Astrocyte (in vitro differentiated cells and primary cell): ENCODE measurements around the gene GNAS-AS1. TPM values are rescaled to one million over a fixed set of nuclear protein-coding genes. Genes with fewer than 3 reads are reported as not detected.

Experiments
- DNase-seq: peaks from one replicate; pipeline ENCODE4 v3.0.0-alpha.2; 2010; ENCODE audit warnings: low read depth
- FAIRE-seq: peaks from 2 replicates; lab custom pipeline; 2011; peaks lifted over from hg19 to GRCh38; lab: Jason Lieb, UNC
- H2AFZ ChIP-seq: 2 replicates; pipeline ENCODE4 v1.6.0; 2012; ENCODE audit warnings: low read depth, low read length, inconsistent platforms
- H3K27ac ChIP-seq: 2 replicates; pipeline ENCODE4 v1.5.1; 2011; ENCODE audit warnings: low read depth, low read length, inconsistent platforms
- H3K27me3 ChIP-seq: 2 replicates; pipeline ENCODE4 v1.6.0; 2011; ENCODE audit warnings: low read length, inconsistent platforms; ENCODE audit not compliant: insufficient read depth
- H3K36me3 ChIP-seq: 2 replicates; pipeline ENCODE4 v1.5.1; 2011; ENCODE audit warnings: low read length, inconsistent platforms; ENCODE audit not compliant: insufficient read depth
- H3K4me1 ChIP-seq: 2 replicates; pipeline ENCODE4 v1.5.1; 2011; ENCODE audit warnings: low read length, inconsistent platforms; ENCODE audit not compliant: insufficient read depth
- H3K4me2 ChIP-seq: 2 replicates; pipeline ENCODE4 v1.6.0; 2012; ENCODE audit warnings: low read length, inconsistent platforms
- H3K4me3 ChIP-seq: 2 replicates; pipeline ENCODE4 v1.5.1; 2011; ENCODE audit warnings: low read depth, mild to moderate bottlenecking, low read length, inconsistent platforms; ENCODE audit not compliant: insufficient read depth
- H3K79me2 ChIP-seq: 2 replicates; pipeline ENCODE4 v1.6.0; 2012; ENCODE audit warnings: mild to moderate bottlenecking, low read length, inconsistent platforms; ENCODE audit not compliant: insufficient read depth
- H3K9ac ChIP-seq: 2 replicates; pipeline ENCODE4 v1.6.0; 2012; ENCODE audit warnings: mild to moderate bottlenecking, low read length, inconsistent platforms
- H3K9me3 ChIP-seq: 2 replicates; pipeline ENCODE4 v1.5.1; 2012; ENCODE audit warnings: low read depth, mild to moderate bottlenecking, low read length, inconsistent platforms; ENCODE audit not compliant: insufficient read depth
- H4K20me1 ChIP-seq: 2 replicates; pipeline ENCODE4 v1.6.0; 2012; ENCODE audit warnings: low read length, inconsistent platforms; ENCODE audit not compliant: insufficient read depth
- H3K27ac Mint-ChIP-seq: one replicate; pipeline ENCODE4 v1.8.0; 2021; ENCODE audit warnings: mild to moderate bottlenecking, mixed read lengths; ENCODE audit not compliant: unreplicated experiment
- H3K27me3 Mint-ChIP-seq: one replicate; pipeline ENCODE4 v1.8.0; 2021; ENCODE audit warnings: low read depth, mixed read lengths; ENCODE audit not compliant: unreplicated experiment
- H3K36me3 Mint-ChIP-seq: one replicate; pipeline ENCODE4 v1.8.0; 2021; ENCODE audit warnings: low read depth, mixed read lengths; ENCODE audit not compliant: unreplicated experiment
- H3K4me1 Mint-ChIP-seq: one replicate; pipeline ENCODE4 v1.8.0; 2021; ENCODE audit warnings: low read depth, mixed read lengths; ENCODE audit not compliant: unreplicated experiment
- H3K4me3 Mint-ChIP-seq: one replicate; pipeline ENCODE4 v1.8.0; 2021; ENCODE audit warnings: mild to moderate bottlenecking, moderate library complexity, mixed read lengths; ENCODE audit not compliant: unreplicated experiment
- H3K9me3 Mint-ChIP-seq: one replicate; pipeline ENCODE4 v1.8.0; 2021; ENCODE audit warnings: mild to moderate bottlenecking, mixed read lengths; ENCODE audit not compliant: unreplicated experiment
- CTCF ChIP-seq: IDR thresholded peaks from 2 replicates; pipeline ENCODE4 v1.5.1; 2011; ENCODE audit warnings: low read depth, mild to moderate bottlenecking, inconsistent platforms, low read length, moderate library complexity; ENCODE audit not compliant: insufficient read depth
- EZH2 ChIP-seq: IDR thresholded peaks from 2 replicates; pipeline ENCODE4 v1.6.1; 2012; ENCODE audit warnings: mild to moderate bottlenecking, low read length, inconsistent platforms; ENCODE audit not compliant: insufficient read depth
- total RNA-seq: library from RNA; stranded (reverse); gene quantifications from 2 replicates; pipeline ENCODE4 v1.2.1, GENCODE V29; 2021

Gene GNAS-AS1
- total RNA-seq, 1 donor from 2014 or later, result 3.8 TPM

GRCh38 chr20:58877976-58878360, 27.3 kb upstream of the GNAS-AS1 start:
- H3K27ac ChIP-seq, result no peak overlapping the region
- H3K9ac ChIP-seq, result no peak overlapping the region
- no peaks in the 10 kb centered on the region for H3K36me3 Mint-ChIP-seq
- FAIRE-seq (no peak), DNase-seq (no peak)
- TF ChIP-seq EZH2 (no peak), CTCF (no peak)
- H3K27ac Mint-ChIP-seq, result no peak overlapping the region
- no peak overlapping the region for H3K4me2 ChIP-seq
- no peak overlapping the region for H2AFZ ChIP-seq
- H4K20me1 ChIP-seq, result no peaks in the 10 kb centered on the region
- H3K36me3 ChIP-seq, result no peaks in the 10 kb centered on the region
- H3K4me3 Mint-ChIP-seq, result no peak overlapping the region
- H3K4me1 ChIP-seq, result peaks cover 18% of the 10 kb centered on the region
- H3K9me3 ChIP-seq, result no peaks in the 10 kb centered on the region
- no peaks in the 10 kb centered on the region for H3K9me3 Mint-ChIP-seq
- H3K27me3 Mint-ChIP-seq, result no peaks in the 10 kb centered on the region
- no peaks in the 10 kb centered on the region for H3K27me3 ChIP-seq
- H3K4me1 Mint-ChIP-seq, result peaks cover 12% of the 10 kb centered on the region
- H3K4me3 ChIP-seq, result no peak overlapping the region
- H3K79me2 ChIP-seq, result no peaks in the 10 kb centered on the region

DNA sequence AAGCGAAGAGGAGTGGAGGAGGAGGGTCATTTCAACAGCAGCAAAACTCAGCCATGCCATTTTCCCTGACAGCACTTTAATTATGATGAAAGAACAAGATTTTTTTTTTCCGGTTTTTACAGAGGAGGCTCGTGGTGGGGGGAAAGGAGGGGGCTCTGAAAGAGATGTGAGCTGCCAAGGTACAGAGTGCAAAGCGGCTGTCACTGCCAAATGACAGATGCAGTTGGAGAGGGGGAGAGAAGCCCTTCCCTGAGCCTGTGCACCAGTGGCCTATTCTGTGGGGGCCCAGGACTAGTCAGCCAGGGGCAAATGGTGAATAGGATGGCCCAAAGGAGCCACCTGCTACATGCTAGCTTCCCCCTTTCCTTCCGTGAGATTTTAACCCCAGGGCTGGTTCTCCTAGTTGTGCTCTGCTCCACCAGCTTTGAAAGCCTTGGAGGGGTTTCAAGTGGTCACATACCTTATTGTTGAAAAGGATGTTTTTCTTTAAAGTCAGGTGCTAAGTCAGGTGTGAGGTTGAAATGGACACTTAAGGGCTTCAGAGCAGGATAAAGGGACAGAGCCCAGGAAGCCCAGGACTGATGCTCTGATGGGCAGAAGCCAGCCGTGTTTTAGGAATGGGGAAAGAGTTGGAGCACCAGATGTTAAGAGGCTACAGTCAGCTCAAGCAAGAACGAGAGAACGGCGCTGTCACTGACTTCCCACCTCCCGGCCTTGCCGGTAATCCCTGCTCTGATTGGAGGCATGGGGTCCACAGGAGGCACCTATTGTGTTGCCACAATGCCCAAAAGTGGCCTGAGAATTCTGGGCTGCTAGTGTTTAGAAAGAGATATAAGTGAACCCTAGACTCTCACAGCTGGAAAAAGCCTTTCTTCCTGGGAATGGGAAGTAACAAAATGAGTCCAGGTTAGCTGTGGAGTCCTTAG, 26.6 kb upstream of the GNAS-AS1 start:
- Histone ChIP-seq H3K4me2 (no peak overlapping the region), H3K27me3 (no peaks in the 10 kb centered on the region), H3K36me3 (no peaks in the 10 kb centered on the region), H3K4me3 (no peak overlapping the region), H2AFZ (no peak overlapping the region), H3K79me2 (no peaks in the 10 kb centered on the region), H3K27ac (no peak overlapping the region), H3K4me1 (peaks cover 12% of the 10 kb centered on the region), H4K20me1 (no peaks in the 10 kb centered on the region), H3K9me3 (no peaks in the 10 kb centered on the region), H3K9ac (no peak overlapping the region)
- Mint-ChIP-seq H3K4me3 (no peak overlapping the region), H3K27ac (no peak overlapping the region), H3K36me3 (no peaks in the 10 kb centered on the region), H3K4me1 (peaks cover 10% of the 10 kb centered on the region), H3K9me3 (no peaks in the 10 kb centered on the region), H3K27me3 (no peaks in the 10 kb centered on the region)
- TF ChIP-seq CTCF (no peak), EZH2 (no peak)
- DNase-seq (no peak), FAIRE-seq (no peak)

- no peak for TF ChIP-seq EZH2
- TF ChIP-seq CTCF, result no peak
- DNase-seq (no peak), FAIRE-seq (no peak)
- Mint-ChIP-seq H3K4me3 (no peak overlapping the region), H3K4me1 (peaks cover 10% of the 10 kb centered on the region), H3K27ac (no peak overlapping the region), H3K36me3 (no peaks in the 10 kb centered on the region), H3K9me3 (no peaks in the 10 kb centered on the region), H3K27me3 (no peaks in the 10 kb centered on the region)
- Histone ChIP-seq H2AFZ (no peak overlapping the region), H4K20me1 (no peaks in the 10 kb centered on the region), H3K27ac (no peak overlapping the region), H3K36me3 (no peaks in the 10 kb centered on the region), H3K9ac (no peak overlapping the region), H3K9me3 (no peaks in the 10 kb centered on the region), H3K79me2 (no peaks in the 10 kb centered on the region), H3K4me2 (no peak overlapping the region), H3K27me3 (no peaks in the 10 kb centered on the region), H3K4me1 (peaks cover 12% of the 10 kb centered on the region), H3K4me3 (no peak overlapping the region)
Measured at GRCh38 chr20:58876437-58876836, 25.7 kb upstream of the GNAS-AS1 start.
